Limb (tissue), 2 donors: ENCODE measurements around the gene NEDD1.

Source experiments
- DNase-seq, 2 donors: peaks; one replicate each; pipeline ENCODE4 v3.0.0-alpha.2; 2016; ENCODE audit errors: extremely low spot score in 2 of 2

The NEDD1 gene

GRCh38 chr12:96906849-96907670, at the start of gene NEDD1:
Gene NEDD1, plus strand, starts transcription at chr12:96907257. Its CDS starts 2,503 bp downstream, at chr12:96909760.
- peak; percentile 79 to 93 for DNase-seq

- no peak for DNase-seq
Measured at GRCh38 chr12:96858162-96858561, 48.9 kb upstream of the NEDD1 start.

GRCh38 chr12:96861656-96862055, 45.4 kb upstream of the NEDD1 start:
- no peak for DNase-seq

DNA sequence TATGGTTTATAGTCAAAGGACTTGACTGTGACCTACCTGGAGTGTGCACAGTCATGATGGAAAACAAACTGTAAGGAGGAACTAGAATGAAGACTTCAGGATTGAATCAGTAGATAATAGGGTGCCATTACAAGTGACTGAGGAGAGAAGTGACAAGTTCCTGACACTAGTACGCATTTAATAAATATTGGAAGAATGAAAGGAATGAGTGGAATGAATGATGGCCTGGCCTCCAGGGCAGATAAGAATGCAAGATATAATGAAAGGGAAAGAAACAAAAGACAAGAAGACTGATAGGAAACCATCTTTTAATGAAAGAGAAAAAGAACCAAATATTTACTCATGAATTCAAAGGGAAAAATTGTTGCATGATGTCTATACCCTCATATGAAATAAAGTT, 44.7 kb upstream of the NEDD1 start:
- no peak for DNase-seq

- no peak for DNase-seq
Measured at GRCh38 chr12:96864335-96864734, 42.7 kb upstream of the NEDD1 start.

GRCh38 chr12:96866801-96867590, 40.1 kb upstream of the NEDD1 start:
- no peak for DNase-seq

GRCh38 chr12:96870946-96871345, 36.1 kb upstream of the NEDD1 start:
- DNase-seq, result no peak

DNA sequence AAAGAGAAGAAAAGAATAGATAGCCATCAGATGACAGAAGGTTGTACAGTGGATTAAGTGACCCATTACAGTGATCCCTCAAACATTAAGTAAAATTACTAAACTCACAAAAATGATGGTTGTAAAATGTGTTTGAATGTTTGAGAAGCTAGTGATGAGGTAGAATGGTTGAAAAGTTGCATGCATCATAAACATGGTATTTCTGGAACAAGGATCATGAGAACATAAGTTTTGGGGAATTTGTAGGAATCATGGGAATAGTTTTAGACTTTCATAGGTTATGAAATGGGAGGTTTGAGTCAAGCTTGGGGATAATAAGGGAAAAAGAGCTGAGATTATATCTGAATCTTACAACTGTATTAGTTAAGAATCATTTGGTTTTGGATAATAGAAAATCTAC, 34.1 kb upstream of the NEDD1 start:
- DNase-seq, result no peak

DNA sequence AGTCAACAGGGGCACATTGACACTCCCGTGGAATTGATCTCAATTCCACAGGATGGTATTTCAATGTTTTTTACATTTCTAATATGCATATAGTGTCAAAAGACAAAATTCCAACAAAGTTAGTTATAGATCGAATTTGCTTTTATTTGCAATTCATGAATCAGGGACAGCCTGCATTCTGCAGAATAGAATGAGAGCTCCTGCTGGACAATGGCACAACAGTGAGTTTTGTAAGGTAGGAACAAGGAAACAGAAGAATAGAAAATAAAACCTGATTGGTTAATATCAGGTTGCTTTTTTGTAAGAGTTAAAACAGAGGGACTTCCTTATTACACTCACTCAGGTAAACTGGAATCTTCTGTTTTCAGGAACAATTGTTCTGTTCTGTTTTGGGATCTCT, 32.8 kb upstream of the NEDD1 start:
- no peak for DNase-seq

GRCh38 chr12:96876966-96877365, 30.1 kb upstream of the NEDD1 start:
- DNase-seq, result no peak

DNA sequence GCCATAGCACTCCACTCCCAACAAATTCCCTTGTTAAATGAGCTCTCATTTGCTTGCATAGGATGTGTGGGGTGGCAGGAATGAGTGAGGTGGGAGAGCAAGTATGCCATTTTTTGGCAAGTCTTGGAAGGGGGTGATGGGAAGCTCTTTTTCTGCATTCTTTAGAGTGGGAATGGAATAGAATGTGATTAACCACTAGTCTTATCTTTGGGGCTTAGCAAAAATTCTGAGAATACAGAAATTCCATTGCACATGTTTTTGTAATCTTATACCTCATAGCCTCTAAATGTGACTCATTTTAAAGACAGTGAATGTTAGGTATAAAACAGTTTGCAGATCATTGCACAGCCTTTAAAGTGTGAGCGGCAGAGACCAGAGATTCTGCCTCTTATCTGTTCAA, 28.4 kb upstream of the NEDD1 start:
- no peak for DNase-seq

DNA sequence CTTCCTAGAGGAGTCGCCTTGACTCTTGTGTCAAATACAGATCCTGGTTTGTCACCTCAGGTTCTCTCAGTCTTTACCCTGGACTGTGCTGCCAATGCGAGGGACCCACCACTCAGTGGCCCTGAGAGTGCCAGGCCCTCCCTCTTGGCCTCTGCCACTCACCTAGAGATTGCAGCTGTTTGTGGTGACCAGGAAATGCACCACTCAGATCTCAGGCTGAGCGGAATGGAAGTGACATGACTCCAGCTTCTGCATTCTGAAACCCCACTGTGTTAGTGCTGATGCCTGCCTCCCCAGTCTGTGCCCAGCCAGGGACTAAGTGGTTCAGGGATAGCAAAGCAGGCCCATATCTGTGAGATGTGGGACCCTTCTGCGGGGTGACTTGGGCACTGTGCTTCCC, 27.8 kb upstream of the NEDD1 start:
- no peak for DNase-seq

GRCh38 chr12:96880220-96880619, 26.8 kb upstream of the NEDD1 start:
- no peak for DNase-seq

- no peak for DNase-seq
Measured at GRCh38 chr12:96881608-96882007, 25.4 kb upstream of the NEDD1 start.

GRCh38 chr12:96882862-96883261, 24.2 kb upstream of the NEDD1 start:
- DNase-seq, result no peak

DNA sequence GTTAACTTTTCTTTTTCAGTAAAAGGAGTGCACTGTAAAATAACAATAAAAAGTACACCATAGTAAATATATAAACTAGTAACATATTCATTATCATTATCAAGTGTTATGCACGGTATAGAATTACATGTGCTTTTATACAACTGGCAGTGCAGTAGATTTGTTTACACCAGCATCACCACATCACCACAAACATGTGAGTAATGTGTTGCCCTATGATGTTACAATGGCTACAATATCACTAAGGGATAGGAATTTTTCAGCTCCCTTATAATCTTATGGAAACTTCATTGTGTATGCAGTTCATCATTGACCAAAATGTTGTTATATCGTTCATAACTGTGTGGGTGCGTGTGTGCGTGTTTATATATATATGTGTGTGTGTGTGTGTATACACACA, 23.5 kb upstream of the NEDD1 start:
- DNase-seq, result no peak

GRCh38 chr12:96886998-96887677, 19.9 kb upstream of the NEDD1 start:
- peak in 1 of 2 donors; percentile 65 for DNase-seq

DNA sequence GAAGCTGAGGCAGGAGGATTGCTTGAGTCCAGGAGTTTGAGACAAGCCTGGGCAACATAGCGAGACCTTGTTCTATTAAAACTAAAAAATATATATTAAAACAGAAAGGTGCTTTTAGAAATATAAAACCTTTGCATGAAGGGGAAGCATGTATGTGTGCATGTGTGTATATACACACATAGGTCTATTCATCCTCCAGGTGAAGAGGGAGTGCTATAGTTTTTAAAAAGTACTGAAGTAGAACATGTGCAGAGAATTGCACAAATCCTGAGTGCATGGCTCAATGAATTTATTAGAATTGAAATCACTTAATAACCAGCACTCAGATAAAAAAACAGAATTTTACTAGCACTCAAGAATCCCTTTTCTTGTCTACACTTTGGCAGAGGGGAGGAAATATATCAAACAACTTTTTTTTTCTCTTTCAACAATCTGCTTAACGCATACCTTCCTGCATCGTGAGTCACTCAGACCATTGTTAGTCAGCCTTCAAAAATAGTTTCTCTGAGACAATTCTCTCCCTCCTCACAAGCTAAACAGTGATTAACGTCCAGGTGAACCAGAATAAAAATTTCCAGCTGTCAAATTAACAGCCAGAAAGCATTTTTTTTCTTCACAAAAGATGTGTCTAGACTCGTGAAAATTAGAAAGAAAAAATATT, 17.7 kb upstream of the NEDD1 start:
- no peak for DNase-seq

- DNase-seq, result no peak
Measured at GRCh38 chr12:96890331-96890730, 16.7 kb upstream of the NEDD1 start.

DNA sequence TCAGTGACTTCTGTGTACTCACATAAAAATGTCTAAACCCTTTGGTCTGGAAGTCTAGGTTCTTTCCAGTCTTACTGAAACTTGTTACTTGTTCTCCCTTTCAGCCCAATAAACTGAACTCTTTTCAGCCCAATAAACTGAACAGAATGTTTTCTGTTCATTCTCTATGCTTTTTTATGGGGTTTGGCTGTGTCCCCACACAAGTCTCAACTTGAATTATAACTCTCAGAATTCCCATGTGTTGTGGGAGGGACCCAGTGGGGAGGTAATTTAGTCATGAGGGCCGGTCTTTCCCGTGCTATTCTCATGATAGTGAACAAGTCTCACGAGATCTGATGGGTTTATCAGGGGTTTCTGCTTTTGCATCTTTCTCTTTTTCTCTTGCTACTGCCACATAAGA, 15.0 kb upstream of the NEDD1 start:
- DNase-seq, result no peak

DNA sequence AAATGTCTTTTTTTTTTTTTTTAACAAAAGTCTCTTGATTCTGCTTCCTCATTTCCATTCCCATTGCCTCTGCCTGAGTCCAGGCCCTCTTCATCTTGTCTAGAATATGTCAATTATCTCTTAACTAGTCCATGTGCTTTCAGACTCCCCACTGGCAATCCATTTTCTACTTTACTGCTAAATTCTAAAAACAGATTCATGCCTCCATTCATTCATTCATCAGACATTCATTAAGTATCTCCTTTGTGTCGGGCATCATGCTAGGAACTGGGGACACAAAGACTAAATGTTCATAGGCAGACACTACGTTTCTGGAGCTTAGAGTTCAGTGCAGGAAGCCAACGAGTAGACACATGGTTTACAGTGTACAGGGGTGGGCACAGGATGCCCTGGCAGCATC, 9.6 kb upstream of the NEDD1 start:
- no peak for DNase-seq

DNA sequence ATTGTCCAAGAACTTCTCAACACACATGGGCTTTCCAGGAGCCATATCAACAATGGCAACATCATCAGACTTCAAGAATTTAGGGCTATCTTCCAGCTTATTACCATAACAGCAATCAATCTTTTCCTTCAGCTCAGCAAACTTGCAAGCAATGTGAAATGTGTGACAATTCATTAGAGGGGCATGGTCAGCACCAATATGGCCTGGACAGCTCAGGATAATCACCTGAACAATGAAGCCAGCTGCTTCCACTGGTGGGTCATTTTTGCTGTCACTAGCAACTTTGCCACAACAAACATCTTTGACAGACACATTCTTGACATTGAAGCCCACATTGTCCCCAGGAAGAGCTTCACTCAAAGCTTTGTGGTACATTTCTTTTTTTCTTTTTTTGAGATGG, 5.9 kb upstream of the NEDD1 start:
- no peak for DNase-seq
